OCI-LY3 (cell line): ENCODE results near the gene HERC3.

ENCODE experiments used
- EZH2phosphoT487 ChIP-seq: fragments of 200-600 bp; shearing (Covaris generic); IDR thresholded peaks from 2 replicates; pipeline ENCODE4 v1.6.1; 2018; ENCODE audit warnings: antibody characterized with exemption, mixed run types, low read depth
- TF ChIP-seq, protein P1 (sequence below): fragments of 200-600, 300-600 bp; sonication (generic); IDR thresholded peaks from 2 replicates; pipeline ENCODE4 v1.5.1; 2014; ENCODE audit warnings: antibody characterized with exemption, low read length, low read depth

DNA sequence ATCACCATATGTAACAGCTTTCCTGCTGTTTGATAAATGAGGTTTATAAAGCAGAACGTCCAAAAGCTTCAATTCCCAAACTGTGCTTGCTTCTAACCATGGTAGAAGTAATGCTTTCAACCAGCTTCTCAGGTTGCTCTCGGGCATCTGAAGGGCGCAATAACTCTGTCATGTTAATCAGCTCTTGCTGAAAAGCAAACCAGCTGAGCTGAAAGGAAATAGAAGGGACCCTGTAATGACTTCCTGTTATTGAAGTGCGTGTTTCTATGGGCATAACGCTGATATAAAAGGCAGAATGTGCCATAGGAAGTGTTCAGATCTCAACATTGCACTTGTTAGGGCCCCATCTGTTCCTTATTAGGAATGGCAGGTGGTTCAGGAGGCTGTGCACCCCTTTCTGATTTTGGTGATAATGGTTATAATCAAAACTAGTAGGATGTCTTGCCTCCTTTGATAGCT lies 21.2 kb downstream of the HERC3 start:
- TF ChIP-seq, protein P1, sequence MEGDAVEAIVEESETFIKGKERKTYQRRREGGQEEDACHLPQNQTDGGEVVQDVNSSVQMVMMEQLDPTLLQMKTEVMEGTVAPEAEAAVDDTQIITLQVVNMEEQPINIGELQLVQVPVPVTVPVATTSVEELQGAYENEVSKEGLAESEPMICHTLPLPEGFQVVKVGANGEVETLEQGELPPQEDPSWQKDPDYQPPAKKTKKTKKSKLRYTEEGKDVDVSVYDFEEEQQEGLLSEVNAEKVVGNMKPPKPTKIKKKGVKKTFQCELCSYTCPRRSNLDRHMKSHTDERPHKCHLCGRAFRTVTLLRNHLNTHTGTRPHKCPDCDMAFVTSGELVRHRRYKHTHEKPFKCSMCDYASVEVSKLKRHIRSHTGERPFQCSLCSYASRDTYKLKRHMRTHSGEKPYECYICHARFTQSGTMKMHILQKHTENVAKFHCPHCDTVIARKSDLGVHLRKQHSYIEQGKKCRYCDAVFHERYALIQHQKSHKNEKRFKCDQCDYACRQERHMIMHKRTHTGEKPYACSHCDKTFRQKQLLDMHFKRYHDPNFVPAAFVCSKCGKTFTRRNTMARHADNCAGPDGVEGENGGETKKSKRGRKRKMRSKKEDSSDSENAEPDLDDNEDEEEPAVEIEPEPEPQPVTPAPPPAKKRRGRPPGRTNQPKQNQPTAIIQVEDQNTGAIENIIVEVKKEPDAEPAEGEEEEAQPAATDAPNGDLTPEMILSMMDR: no peak
- no peak for TF ChIP-seq EZH2phosphoT487
